Skeletal muscle tissue (tissue), 4 donors: ENCODE measurements around the gene EXOC6. TPM values are rescaled to one million over a fixed set of nuclear protein-coding genes. Genes with fewer than 3 reads are reported as not detected.

Experiments
- H3K27ac ChIP-seq: one replicate; pipeline ENCODE4 v1.7.0; 2013; ENCODE audit warnings: mild to moderate bottlenecking, low read depth, low read length, inconsistent platforms
- H3K27me3 ChIP-seq, 3 donors: one replicate each; pipeline ENCODE4 v1.7.0; 2013; ENCODE audit warnings: low read length in 3 of 3; ENCODE audit not compliant: control insufficient read depth in 3 of 3, insufficient read depth in 3 of 3
- H3K36me3 ChIP-seq, 3 donors: one replicate each; pipeline ENCODE4 v1.7.0; 2013; ENCODE audit warnings: low read length in 3 of 3; ENCODE audit not compliant: control insufficient read depth in 3 of 3, insufficient read depth in 3 of 3
- H3K4me1 ChIP-seq, 3 donors: one replicate each; pipeline ENCODE4 v1.7.0; 2013; ENCODE audit warnings: low read length in 3 of 3, mild to moderate bottlenecking in 3 of 3; ENCODE audit not compliant: control insufficient read depth in 3 of 3, insufficient read depth in 3 of 3
- H3K4me3 ChIP-seq, 3 donors: one replicate each; pipeline ENCODE4 v1.7.0; 2013; ENCODE audit warnings: low read length in 3 of 3
- H3K9ac ChIP-seq, 3 donors: one replicate each; pipeline ENCODE4 v1.7.0; 2013; ENCODE audit warnings: low read length in 3 of 3, mild to moderate bottlenecking in 3 of 3, moderate library complexity in 2 of 3, low read depth in 1 of 3
- H3K9me3 ChIP-seq, 3 donors: one replicate each; pipeline ENCODE4 v1.7.0; 2013; ENCODE audit warnings: low read length in 3 of 3; ENCODE audit not compliant: control insufficient read depth in 3 of 3
- total RNA-seq: library from RNA; depleted of rRNA; stranded (reverse); fragments of >200 nt; gene quantifications from one replicate; pipeline ENCODE4 v1.2.3, GENCODE V29; 2014
- donor health status: Osteomylitis.

Gene EXOC6
- total RNA-seq, 1 donor from 2014 or later, result 54.8 TPM

DNA sequence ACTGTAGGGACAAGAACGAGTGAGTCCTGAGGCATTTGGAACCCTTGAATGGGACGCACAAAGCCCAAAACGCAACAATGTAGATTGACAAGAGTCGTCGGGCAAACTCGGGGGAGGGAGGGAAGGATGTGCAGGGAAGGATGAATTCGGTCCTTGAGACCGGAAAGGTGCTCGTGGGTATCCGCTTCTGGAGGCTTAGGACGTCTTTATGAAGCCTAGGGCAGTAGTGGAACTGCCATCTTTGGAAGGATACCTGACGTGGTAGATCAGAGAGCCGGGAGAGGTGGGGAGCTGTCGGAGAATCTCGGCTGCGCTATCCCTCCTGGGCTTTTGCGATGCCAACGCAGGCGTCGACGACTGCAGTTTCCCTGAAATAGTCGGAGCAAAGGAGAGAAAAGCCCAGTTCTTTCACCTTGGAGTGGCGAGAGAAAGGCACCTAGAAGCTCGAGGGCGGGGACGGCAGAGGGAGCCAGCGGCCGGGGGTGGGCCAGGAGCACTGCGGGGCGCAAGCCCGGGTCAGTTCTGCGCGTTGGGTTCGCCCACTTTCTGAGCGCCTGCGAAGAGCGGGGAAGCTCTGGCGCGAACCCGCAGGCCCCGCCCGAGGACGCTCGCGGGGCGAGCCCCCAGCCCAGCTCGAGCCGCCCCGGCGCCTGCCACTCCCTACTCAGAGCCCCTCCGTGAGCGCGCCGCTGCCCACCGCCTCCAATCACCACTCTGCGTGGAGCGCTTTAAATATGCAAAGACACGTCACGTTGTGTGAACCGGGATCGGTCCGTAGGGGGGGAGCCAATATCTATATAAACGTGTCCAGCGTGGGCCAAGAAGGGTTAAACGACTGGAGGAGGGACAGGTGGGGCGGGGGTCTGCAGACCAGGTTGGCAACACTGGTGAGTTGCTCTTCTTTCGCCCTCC lies 211.9 kb downstream of the EXOC6 start, which contains the start of gene CYP26C1:
CYP26C1 (plus strand) TSS at position 824 of the 912 bp plus-strand sequence. CDS start 466 bp downstream, outside the sequence.
- peaks cover 39 to 45% (median 45%) of the 10 kb centered on the region in 3 donors for H3K27me3 ChIP-seq
- H3K4me1 ChIP-seq, result peaks cover 14 to 23% (median 17%) of the 10 kb centered on the region in 3 donors
- H3K9ac ChIP-seq, result no peak within 1 kb of the TSS
- H3K36me3 ChIP-seq, result peaks cover 3 to 14% (median 3%) of the 10 kb centered on the region in 3 donors
- H3K27ac ChIP-seq, result no peak within 1 kb of the TSS
- H3K4me3 ChIP-seq, result no peak within 1 kb of the TSS
- peaks cover 0 to 2% (median 0%) of the 10 kb centered on the region in 3 donors for H3K9me3 ChIP-seq

DNA sequence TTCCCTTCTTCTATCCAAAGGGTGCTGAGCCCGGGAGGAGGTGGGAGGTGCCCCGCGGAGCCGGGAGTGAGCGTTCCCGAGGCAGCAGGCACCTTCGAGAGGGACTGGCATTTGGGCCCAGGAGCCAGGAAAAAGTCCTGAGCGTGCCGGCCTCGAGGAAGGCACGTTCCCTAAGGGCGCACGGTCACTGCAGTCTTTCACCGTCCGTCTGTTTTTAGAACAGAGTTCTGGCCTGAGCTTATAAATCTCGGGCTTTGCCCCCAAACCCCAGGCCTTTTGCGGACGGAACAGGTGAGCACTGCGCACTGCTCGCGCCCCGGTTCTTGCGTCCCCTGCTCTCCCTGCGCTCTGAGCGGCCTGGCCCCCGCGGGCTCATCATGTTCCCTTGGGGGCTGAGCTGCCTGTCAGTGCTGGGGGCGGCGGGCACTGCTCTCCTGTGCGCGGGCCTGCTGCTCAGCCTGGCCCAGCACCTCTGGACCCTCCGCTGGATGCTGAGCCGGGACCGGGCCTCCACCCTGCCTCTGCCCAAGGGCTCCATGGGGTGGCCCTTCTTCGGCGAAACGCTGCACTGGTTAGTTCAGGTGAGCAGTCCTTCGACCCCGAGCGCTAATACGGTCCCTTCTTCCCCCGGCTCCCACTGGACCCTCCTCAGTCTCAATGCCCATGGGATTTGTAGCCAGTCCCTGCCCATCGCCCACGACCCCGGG lies 212.7 kb downstream of the EXOC6 start:
- H3K36me3 ChIP-seq, result peaks cover 3 to 14% (median 3%) of the 10 kb centered on the region in 3 donors
- no peak overlapping the region for H3K9ac ChIP-seq
- peaks cover 14 to 28% (median 17%) of the 10 kb centered on the region in 3 donors for H3K4me1 ChIP-seq
- peaks cover 0 to 2% (median 0%) of the 10 kb centered on the region in 3 donors for H3K9me3 ChIP-seq
- H3K27me3 ChIP-seq, result peaks cover 46 to 53% (median 53%) of the 10 kb centered on the region in 3 donors
- no peak overlapping the region for H3K27ac ChIP-seq
- no peak overlapping the region for H3K4me3 ChIP-seq

DNA sequence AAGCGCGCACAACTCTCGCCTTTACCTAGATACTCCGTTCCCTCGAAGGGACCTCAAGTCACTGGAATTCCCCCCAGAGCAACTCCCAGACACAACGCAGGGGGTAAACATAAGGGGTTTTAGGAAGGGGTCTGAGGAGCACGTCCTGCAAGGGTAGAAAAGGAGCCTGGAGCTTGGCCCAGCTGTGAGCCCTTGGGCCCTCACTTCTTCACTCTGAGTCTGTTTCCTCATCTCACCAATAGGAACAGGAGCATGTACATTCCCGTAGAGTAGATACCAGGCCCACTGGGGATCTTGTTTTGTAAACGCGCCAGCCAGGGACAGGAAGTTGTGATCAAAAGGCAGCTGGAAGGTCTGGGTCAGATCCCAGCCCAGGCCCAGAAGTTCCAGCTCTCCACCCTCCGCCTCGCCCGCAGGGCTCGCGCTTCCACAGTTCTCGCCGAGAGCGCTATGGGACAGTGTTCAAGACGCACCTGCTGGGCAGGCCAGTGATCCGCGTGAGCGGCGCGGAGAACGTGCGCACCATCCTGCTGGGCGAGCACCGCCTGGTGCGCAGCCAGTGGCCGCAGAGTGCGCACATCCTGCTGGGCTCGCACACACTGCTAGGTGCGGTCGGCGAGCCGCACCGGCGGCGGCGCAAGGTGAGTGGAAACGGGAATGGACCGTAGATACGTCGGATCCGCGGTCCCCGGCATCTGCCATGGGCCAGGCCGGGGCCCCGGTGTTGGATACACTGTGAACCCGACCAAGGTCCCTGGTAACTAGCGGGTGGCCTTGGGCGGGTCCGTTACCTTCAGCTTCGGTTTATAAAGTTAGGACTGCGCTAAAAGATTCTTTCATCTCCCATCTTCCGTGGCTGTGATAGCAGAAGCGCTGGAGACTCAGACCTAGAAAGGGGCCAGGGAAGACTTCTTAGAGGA lies 213.5 kb downstream of the EXOC6 start:
- peaks cover 54 to 61% (median 61%) of the 10 kb centered on the region in 3 donors for H3K27me3 ChIP-seq
- no peak overlapping the region for H3K9ac ChIP-seq
- peaks cover 3 to 14% (median 3%) of the 10 kb centered on the region in 3 donors for H3K36me3 ChIP-seq

GRCh38 chr10:93062514-93063143 lies 214.3 kb downstream of the EXOC6 start:
- Histone ChIP-seq H3K4me3 (peak overlapping the region in 2 of 3 donors; percentile 50 to 54), H3K27me3 (peaks cover 62 to 69% (median 68%) of the 10 kb centered on the region in 3 donors), H3K9me3 (peaks cover 0 to 2% (median 0%) of the 10 kb centered on the region in 3 donors), H3K36me3 (peaks cover 3 to 14% (median 3%) of the 10 kb centered on the region in 3 donors), H3K27ac (no peak overlapping the region), H3K4me1 (peaks cover 14 to 28% (median 17%) of the 10 kb centered on the region in 3 donors), H3K9ac (no peak overlapping the region)

More for the DNA sequence above, 213.5 kb downstream of the EXOC6 start:
- Histone ChIP-seq H3K4me1 (peaks cover 14 to 28% (median 17%) of the 10 kb centered on the region in 3 donors), H3K27ac (no peak overlapping the region), H3K4me3 (peak overlapping the region in 2 of 3 donors; percentile 50 to 54), H3K9me3 (peaks cover 0 to 2% (median 0%) of the 10 kb centered on the region in 3 donors)

- Histone ChIP-seq H3K36me3 (peaks cover 0 to 9% (median 0%) of the 10 kb centered on the region in 3 donors), H3K4me3 (no peak overlapping the region), H3K9me3 (peaks cover 0 to 2% (median 0%) of the 10 kb centered on the region in 3 donors), H3K9ac (no peak overlapping the region), H3K27ac (no peak overlapping the region), H3K4me1 (peaks cover 14 to 32% (median 18%) of the 10 kb centered on the region in 3 donors), H3K27me3 (peaks cover 69 to 76% (median 74%) of the 10 kb centered on the region in 3 donors)
These were observed 215.0 kb downstream of the EXOC6 start for GRCh38 chr10:93063144-93063976.

DNA sequence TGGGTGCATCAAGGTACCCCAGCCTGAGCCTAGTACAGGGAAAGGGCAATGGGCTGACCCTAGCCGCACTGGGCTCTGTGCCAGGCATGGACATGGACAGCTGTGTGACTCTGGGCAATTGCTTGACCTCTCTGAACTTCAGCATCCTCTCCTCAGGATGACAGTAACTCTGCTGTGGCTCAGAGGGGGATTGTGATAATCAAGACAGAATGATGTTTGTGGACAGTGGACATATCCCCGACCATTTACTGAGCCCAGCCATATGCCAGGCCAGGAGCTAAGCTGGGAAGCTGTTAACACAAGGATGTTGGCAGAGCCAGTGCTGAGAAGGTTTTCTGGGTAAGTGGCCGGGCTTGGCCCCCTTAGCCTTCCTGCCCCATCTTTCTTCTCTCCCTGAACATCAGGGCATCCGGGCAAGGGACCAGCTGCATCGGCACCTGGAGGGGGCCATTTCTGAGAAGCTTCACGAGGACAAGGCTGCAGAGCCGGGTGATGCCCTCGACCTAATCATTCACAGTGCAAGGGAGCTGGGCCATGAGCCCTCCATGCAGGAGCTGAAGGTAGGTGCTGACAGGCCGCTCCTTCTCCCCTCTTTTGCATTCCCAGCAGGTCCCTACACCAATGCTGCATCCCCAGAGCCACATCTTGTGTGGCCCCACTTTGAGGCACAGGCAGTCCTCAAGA lies 215.8 kb downstream of the EXOC6 start:
- peaks cover 14 to 38% (median 23%) of the 10 kb centered on the region in 3 donors for H3K4me1 ChIP-seq
- peaks cover 0 to 6% (median 0%) of the 10 kb centered on the region in 3 donors for H3K36me3 ChIP-seq
- H3K9me3 ChIP-seq, result peaks cover 0 to 2% (median 0%) of the 10 kb centered on the region in 3 donors
- H3K27ac ChIP-seq, result no peak overlapping the region
- peaks cover 77 to 84% (median 82%) of the 10 kb centered on the region in 3 donors for H3K27me3 ChIP-seq
- no peak overlapping the region for H3K9ac ChIP-seq
- H3K4me3 ChIP-seq, result no peak overlapping the region

DNA sequence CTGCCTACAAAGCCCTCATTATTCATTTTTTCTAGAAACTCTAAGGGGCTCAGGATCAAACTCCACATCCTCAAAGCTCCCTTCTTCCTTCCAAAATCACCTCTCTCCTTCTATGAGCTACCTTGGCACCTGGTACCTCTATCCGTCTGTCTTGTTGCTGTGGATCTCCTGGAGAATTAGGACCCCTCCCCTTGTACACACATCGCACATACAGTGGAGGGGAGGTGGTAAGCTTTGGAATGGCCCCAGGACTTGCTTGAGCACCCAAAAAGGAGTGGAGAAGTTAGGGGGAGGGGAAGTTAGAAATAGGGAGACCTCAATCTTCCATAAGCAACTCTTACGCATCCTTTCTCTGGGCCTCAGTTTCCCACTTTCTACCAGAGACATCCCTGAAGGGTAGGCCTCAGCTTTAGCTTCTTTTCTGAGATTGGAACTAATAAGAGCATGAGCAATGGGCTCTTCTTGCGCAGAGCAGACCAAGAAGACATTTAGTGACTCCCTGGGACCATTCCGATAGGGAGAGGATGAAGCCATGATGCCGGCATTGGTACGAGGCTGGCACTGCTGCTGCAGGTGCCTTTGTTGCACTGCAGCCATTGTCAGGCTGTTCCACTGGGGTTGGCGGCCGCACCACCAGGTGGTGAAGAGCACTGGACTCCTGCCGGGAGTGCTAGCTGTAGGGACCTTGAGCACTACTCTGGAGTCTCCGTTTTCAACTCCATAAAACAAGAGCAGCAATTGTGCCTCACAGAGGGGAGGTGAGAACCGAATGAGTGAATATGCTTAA lies 216.7 kb downstream of the EXOC6 start:
- H3K27ac ChIP-seq, result no peak overlapping the region
- peaks cover 0 to 2% (median 0%) of the 10 kb centered on the region in 3 donors for H3K9me3 ChIP-seq
- no peaks in the 10 kb centered on the region for H3K36me3 ChIP-seq
- no peak overlapping the region for H3K9ac ChIP-seq
- peaks cover 79 to 89% (median 82%) of the 10 kb centered on the region in 3 donors for H3K27me3 ChIP-seq
- peaks cover 14 to 38% (median 23%) of the 10 kb centered on the region in 3 donors for H3K4me1 ChIP-seq
- no peak overlapping the region for H3K4me3 ChIP-seq
